SK-N-MC (cell line): ENCODE data around the gene B3GNT7.
A peak's percentile ranks its signal among the peaks of the same experiment; 100 is the strongest.
"Not testable (repeated sequence)": the region's sequence is repeated elsewhere in the genome, so short reads cannot be mapped to it uniquely, and the experiment has no call there.

ENCODE experiments used
- DNase-seq: peaks from one replicate; pipeline ENCODE4 v3.0.0-alpha.2; 2011; ENCODE audit warnings: low read depth, low spot score
- H3K27ac ChIP-seq: fragments of 200-600 bp; sonication (generic); 2 replicates; pipeline ENCODE4 v1.5.1; 2016; ENCODE audit warnings: mixed run types
- H3K36me3 ChIP-seq: fragments of 200-600 bp; sonication (generic); 2 replicates; pipeline ENCODE4 v1.6.1; 2017; ENCODE audit warnings: antibody characterized with exemption, low read length, mixed read lengths; ENCODE audit not compliant: insufficient read depth
- H3K4me3 ChIP-seq: fragments of 200-600 bp; sonication (generic); 2 replicates; pipeline ENCODE4 v1.5.1; 2016
- H3K9ac ChIP-seq: fragments of 200-600 bp; sonication (generic); 2 replicates; pipeline ENCODE4 v1.8.0; 2017; ENCODE audit warnings: mixed run types, mixed read lengths; ENCODE audit not compliant: insufficient read length
- H3K9me3 ChIP-seq: fragments of 200-600 bp; sonication (generic); 2 replicates; pipeline ENCODE4 v1.6.1; 2017; ENCODE audit warnings: low read depth, mild to moderate bottlenecking, antibody characterized with exemption, low read length, moderate library complexity, mixed read lengths
- EZH2 ChIP-seq: fragments of 200-600 bp; sonication (generic); IDR thresholded peaks from one replicate; pipeline ENCODE4 v1.6.1; 2017; ENCODE audit warnings: antibody characterized with exemption
- FOXP2 ChIP-seq: optimal IDR thresholded peaks from 2 replicates; pipeline ENCODE3; 2011; ENCODE audit warnings: mild to moderate bottlenecking, moderate library complexity; ENCODE audit not compliant: insufficient read depth; ENCODE audit errors: extremely low read length, control extremely low read depth
- POLR2AphosphoS5 ChIP-seq: IDR thresholded peaks from 2 replicates; pipeline ENCODE4 v1.6.1; 2012; ENCODE audit warnings: mild to moderate bottlenecking, low read depth, low read length, borderline replicate concordance

Gene B3GNT7

DNA sequence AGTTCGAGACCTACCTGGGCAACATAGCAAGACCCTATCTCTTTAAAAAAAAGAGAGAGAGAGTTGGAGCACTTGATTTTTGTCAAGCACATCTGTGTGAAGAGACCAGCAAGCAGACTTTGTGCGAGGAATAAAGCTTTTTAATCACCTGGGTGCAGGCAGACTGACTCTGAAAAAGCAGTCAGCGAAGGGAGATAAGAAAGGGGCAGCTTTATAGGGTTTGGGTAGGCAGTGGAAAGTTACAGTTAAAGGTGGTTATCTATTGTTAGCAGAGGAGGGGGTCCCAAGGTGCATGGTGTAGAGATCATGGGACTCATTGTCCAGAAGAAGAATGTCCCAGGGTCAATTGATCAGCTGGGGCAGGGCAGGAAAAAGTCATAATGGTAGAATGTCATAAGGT is 34.4 kb downstream of the B3GNT7 start:
- H3K4me3 ChIP-seq: no peak overlapping the region
- no peak overlapping the region for H3K9ac ChIP-seq
- H3K36me3 ChIP-seq: no peaks in the 10 kb centered on the region
- H3K27ac ChIP-seq: no peak overlapping the region
- no peaks in the 10 kb centered on the region for H3K9me3 ChIP-seq
- TF ChIP-seq EZH2: no peak
- TF ChIP-seq POLR2AphosphoS5: no peak
- no peak for TF ChIP-seq FOXP2
- DNase-seq: no peak

DNA sequence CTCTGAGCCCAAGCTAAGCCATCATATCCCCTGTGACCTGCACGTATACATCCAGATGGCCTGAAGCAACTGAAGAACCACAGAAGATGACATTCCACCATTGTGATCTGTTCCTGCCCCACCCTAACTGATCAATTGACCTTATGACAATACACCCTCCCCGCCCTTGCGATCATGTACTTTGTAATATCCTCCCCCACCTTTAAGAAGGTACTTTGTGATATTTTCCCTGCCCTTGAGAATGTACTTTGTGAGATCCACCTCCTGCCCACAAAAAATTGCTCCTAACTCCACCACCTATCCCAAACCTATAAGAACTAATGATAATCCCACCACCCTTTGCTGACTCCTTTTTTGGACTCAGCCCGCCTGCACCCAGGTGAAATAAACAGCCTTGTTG is 34.9 kb downstream of the B3GNT7 start:
- not testable (repeated sequence) for DNase-seq, H3K9me3 ChIP-seq, H3K4me3 ChIP-seq, H3K27ac ChIP-seq, H3K36me3 ChIP-seq, H3K9ac ChIP-seq

DNA sequence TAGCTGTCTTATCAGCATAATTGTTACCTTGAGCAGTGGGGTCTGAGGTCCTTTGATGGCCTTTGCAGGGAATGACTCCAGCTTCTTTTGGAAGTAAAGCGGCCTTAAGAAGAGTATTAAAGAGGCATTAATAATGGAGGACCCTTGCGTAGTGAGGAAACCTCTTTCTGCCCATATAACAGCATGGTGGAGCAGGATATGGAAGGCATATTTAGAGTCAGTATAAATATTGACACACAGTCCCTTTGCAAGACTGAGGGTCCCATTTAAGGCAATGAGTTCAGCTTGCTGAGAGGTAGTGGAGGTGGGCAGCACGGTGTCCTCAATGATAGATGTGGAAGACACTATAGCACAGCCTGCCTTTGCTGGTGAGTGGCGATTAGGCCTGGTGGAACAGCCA is 36.1 kb downstream of the B3GNT7 start:
- no peak for DNase-seq
- Histone ChIP-seq H3K36me3 (no peaks in the 10 kb centered on the region), H3K4me3 (no peak overlapping the region), H3K9me3 (no peaks in the 10 kb centered on the region), H3K9ac (no peak overlapping the region), H3K27ac (no peak overlapping the region)
- no peak for TF ChIP-seq FOXP2
- TF ChIP-seq EZH2: no peak

DNA sequence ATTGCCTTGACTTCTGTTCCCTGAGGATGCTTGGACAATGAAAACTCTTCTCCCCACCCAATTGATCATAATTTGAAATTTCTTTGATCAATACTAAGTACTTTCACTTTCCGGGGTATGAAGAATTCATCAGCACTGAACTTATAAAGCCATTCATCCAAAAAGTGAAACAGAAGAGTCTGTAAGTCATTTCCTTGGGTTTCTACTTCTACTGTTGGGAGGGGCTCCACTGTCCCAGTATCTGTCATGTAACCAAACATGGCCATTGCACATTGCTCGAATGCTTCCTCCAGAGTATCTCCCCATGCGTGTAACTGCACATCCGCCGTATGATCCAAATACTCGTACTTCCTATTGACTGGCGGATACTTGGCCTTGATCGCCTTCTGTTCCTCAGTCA is 38.5 kb downstream of the B3GNT7 start:
- no peaks in the 10 kb centered on the region for H3K9me3 ChIP-seq
- no peak overlapping the region for H3K27ac ChIP-seq
- TF ChIP-seq EZH2 (no peak), FOXP2 (no peak), POLR2AphosphoS5 (no peak)
- no peak for DNase-seq
- H3K4me3 ChIP-seq: no peak overlapping the region
- H3K36me3 ChIP-seq: no peaks in the 10 kb centered on the region
- no peak overlapping the region for H3K9ac ChIP-seq

DNA sequence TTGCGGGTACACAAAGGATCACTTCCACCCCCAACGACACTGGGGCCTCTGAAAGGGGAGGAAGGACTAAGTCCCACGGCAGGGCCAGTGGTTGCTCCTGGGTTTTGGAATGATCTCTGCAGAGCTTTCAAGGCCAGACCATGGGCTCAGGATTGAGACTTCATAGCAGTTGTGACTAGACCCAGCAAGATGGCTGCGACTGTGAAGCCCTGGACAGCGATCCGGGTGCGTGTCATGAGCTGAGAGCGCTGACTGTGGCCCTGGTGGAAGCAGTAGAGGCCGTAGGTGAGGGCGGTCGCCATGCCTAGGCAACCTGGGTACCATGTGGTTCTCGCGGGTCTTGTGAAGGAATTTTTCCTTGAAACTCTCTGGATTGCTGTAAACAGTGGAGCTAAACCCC is 41.4 kb downstream of the B3GNT7 start:
- H3K4me3 ChIP-seq: no peak overlapping the region
- H3K27ac ChIP-seq: no peak overlapping the region
- no peak overlapping the region for H3K9ac ChIP-seq
- no peak for DNase-seq
- no peaks in the 10 kb centered on the region for H3K9me3 ChIP-seq
- TF ChIP-seq FOXP2 (no peak), EZH2 (no peak), POLR2AphosphoS5 (no peak)
- no peaks in the 10 kb centered on the region for H3K36me3 ChIP-seq

DNA sequence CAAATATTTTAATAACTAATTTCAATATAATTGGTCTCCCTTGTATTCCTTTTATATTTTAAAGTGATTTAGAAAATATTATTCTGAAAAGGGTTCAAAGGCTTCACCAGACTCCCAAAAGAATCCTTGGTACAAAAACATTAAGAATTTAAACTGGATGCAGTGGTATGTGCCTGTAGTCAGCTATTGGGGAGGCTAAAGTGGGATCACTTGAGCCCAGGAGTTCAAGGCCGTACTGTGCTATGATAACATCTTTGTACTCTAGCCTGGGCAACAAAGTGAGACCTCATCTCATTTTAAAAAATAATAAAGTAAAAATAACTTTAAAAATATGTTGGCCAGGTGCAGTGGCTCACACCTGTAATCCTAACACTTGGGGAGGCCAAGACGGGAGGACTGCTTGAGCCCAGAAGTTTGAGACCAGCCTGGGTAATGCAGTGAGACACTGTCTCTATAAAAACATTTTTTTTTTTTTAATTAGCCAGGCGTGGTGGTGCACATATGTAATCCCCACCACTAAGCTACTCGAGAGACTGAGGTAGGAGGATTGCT is 54.1 kb downstream of the B3GNT7 start:
- Histone ChIP-seq H3K9ac (no peak overlapping the region), H3K36me3 (peaks cover 29% of the 10 kb centered on the region), H3K9me3 (no peaks in the 10 kb centered on the region), H3K4me3 (no peak overlapping the region), H3K27ac (no peak overlapping the region)
- DNase-seq: no peak
- TF ChIP-seq POLR2AphosphoS5 (no peak), EZH2 (no peak), FOXP2 (no peak)

DNA sequence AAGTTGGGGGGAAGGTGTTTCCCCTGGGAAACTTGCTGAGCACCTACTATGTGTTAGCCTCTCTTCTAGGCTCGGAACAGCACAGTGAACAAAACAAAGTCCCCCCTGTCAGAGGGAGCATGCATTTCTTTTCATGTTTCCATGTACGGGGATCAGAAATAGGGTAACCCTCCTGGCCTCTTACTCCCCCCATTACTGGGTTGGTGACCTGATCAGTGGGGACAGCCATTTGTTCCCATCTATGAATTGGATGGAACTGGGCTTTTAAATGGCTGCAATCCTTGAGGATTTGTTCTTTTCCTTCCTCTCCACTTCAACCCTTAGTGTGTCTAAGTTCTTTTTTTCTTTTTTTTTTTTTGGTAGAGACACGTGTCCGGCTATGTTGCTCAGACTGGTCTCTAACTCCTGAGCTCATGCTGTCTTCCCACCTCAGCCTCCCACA is 55.1 kb downstream of the B3GNT7 start:
- H3K9me3 ChIP-seq: no peaks in the 10 kb centered on the region
- TF ChIP-seq EZH2: no peak
- peak; percentile 26; the same call in 1 of the 2 replicates for TF ChIP-seq POLR2AphosphoS5
- no peak for TF ChIP-seq FOXP2
- H3K36me3 ChIP-seq: peaks cover 39% of the 10 kb centered on the region
- no peak overlapping the region for H3K9ac ChIP-seq
- H3K4me3 ChIP-seq: no peak overlapping the region
- DNase-seq: no peak
- H3K27ac ChIP-seq: no peak overlapping the region
